ENCODE measurements around the gene PLRG1.

The PLRG1 gene

DNA sequence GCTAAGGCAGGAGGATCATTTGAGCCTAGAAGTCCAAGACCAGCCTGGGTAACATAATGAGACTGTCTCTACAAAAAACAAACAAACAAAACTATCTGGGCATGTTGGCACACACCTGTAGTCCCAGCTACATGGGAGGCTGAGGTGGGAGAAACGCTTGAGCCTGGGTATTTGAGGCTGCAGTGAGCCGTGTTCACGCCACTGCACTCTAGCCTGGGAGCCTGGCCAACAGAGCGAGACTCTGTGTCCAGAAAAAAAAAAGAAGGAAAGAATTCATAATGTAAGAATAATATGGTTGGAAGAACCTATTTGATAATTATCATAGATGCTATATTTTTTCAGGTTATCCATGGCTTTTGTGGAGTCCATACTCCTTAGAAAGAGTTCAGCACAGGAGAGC, 32.6 kb downstream of the PLRG1 start:
- Histone ChIP-seq H3K9ac (ENCODE audit: low read length) (no peak overlapping the region), H3K27me3 (replicated peaks; ENCODE audit: insufficient read depth, low read length) (no peaks in the 10 kb centered on the region), H3K4me3 (ENCODE audit: low read length) (no peak overlapping the region), H3K9me2 (replicated peaks; ENCODE audit: insufficient read depth, low read length) (no peaks in the 10 kb centered on the region), H3K27ac (ENCODE audit: low read length) (no peak overlapping the region), H4K20me1 (ENCODE audit: insufficient read depth, low read length) (no peaks in the 10 kb centered on the region), H3K4me1 (ENCODE audit: low read length) (no peaks in the 10 kb centered on the region), H3K9me3 (replicated peaks; ENCODE audit: insufficient read depth, low read length) (no peaks in the 10 kb centered on the region), H3K4me2 (ENCODE audit: low read depth, low read length) (no peak overlapping the region), H3K36me3 (replicated peaks; ENCODE audit: insufficient read depth, low read length) (no peaks in the 10 kb centered on the region), H2AFZ (ENCODE audit: low read length) (no peak overlapping the region), H3K79me2 (ENCODE audit: low read length) (no peaks in the 10 kb centered on the region), H3F3A (ENCODE audit: insufficient read depth, low read length) (no peaks in the 10 kb centered on the region)
- DNase-seq, result no peak
- TF ChIP-seq EZH2phosphoT487 (IDR thresholded peaks at IDR 0.05; ENCODE audit: low read length) (no peak), EZH2 (optimal IDR thresholded peaks at IDR 0.05; ENCODE audit: low read depth, low read length) (no peak)
- TF ChIP-seq, protein P1, sequence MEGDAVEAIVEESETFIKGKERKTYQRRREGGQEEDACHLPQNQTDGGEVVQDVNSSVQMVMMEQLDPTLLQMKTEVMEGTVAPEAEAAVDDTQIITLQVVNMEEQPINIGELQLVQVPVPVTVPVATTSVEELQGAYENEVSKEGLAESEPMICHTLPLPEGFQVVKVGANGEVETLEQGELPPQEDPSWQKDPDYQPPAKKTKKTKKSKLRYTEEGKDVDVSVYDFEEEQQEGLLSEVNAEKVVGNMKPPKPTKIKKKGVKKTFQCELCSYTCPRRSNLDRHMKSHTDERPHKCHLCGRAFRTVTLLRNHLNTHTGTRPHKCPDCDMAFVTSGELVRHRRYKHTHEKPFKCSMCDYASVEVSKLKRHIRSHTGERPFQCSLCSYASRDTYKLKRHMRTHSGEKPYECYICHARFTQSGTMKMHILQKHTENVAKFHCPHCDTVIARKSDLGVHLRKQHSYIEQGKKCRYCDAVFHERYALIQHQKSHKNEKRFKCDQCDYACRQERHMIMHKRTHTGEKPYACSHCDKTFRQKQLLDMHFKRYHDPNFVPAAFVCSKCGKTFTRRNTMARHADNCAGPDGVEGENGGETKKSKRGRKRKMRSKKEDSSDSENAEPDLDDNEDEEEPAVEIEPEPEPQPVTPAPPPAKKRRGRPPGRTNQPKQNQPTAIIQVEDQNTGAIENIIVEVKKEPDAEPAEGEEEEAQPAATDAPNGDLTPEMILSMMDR (IDR thresholded peaks at IDR 0.05; ENCODE audit: low read length), result no peak

DNA sequence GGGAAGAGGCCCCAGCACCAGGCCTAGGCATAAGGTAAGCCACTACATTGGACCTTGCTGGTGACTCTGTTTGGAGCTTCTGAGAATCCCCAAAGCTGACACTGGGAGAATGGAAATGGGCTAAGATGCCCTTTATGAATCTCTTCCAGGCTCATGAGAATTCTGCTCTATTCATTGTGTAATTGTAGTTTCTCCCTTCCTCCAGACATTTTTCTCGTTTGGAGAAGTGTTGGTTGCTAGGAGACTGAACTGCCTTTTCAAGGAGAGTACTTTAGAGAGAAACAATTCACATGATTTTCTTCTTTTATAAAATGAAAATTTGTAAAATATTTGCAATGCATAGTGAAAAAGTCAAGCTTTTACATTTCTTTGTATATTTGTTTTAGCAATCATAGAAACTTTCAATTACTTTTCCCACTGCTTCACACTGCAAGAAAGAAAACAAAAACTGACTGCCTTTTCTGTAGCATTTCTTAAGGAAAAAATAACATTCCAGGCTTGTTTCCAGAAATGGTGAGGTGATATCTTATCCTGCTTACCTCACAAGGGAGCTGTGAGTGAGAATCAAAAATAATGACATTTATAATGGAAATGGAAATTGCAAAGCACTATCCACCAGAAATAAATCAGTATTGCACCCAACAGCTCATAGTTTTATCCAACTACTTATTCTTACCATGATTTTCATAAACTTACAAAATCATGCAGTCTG, 33.7 kb downstream of the PLRG1 start:
- H3K9me3 ChIP-seq (replicated peaks; ENCODE audit: insufficient read depth, low read length), result no peaks in the 10 kb centered on the region
- H3K4me1 ChIP-seq (ENCODE audit: low read length), result no peaks in the 10 kb centered on the region
- no peaks in the 10 kb centered on the region for H4K20me1 ChIP-seq (ENCODE audit: insufficient read depth, low read length)
- H3K36me3 ChIP-seq (replicated peaks; ENCODE audit: insufficient read depth, low read length), result no peaks in the 10 kb centered on the region
- no peak overlapping the region for H3K27ac ChIP-seq (ENCODE audit: low read length)
- TF ChIP-seq EZH2phosphoT487 (IDR thresholded peaks at IDR 0.05; ENCODE audit: low read length) (no peak), EZH2 (optimal IDR thresholded peaks at IDR 0.05; ENCODE audit: low read depth, low read length) (no peak)
- TF ChIP-seq, protein P1 (IDR thresholded peaks at IDR 0.05; ENCODE audit: low read length), result no peak
- H3K27me3 ChIP-seq (replicated peaks; ENCODE audit: insufficient read depth, low read length), result no peaks in the 10 kb centered on the region
- H3K4me3 ChIP-seq (ENCODE audit: low read length), result no peak overlapping the region
- DNase-seq, result no peak
- no peaks in the 10 kb centered on the region for H3F3A ChIP-seq (ENCODE audit: insufficient read depth, low read length)
- no peaks in the 10 kb centered on the region for H3K9me2 ChIP-seq (replicated peaks; ENCODE audit: insufficient read depth, low read length)
- no peaks in the 10 kb centered on the region for H3K79me2 ChIP-seq (ENCODE audit: low read length)
- H3K4me2 ChIP-seq (ENCODE audit: low read depth, low read length), result no peak overlapping the region
- H2AFZ ChIP-seq (ENCODE audit: low read length), result no peak overlapping the region
- no peak overlapping the region for H3K9ac ChIP-seq (ENCODE audit: low read length)

DNA sequence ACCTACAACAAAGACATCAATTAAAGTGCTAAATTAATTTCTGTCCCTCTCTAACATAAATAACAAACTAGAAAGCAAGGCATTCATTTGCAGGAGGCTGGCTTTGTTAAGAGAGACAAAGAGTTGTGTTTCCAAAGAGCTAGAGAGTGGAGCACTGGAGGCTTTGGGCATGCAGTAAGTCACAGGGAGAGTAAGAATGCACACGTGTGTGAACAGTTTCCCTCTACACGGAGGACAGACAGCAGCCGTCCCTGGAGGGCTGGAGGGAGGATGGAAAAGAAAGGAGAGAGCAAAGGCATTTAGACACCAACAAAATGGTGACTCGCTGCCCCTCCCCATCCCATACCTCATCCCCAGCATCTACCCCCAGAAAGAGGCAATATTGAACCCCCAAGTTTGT, 38.2 kb downstream of the PLRG1 start:
- Histone ChIP-seq H3K9me2 (replicated peaks; ENCODE audit: insufficient read depth, low read length) (no peaks in the 10 kb centered on the region), H3K4me2 (ENCODE audit: low read depth, low read length) (no peak overlapping the region), H3K4me3 (ENCODE audit: low read length) (no peak overlapping the region), H3K9ac (ENCODE audit: low read length) (no peak overlapping the region), H3K4me1 (ENCODE audit: low read length) (no peaks in the 10 kb centered on the region), H3K27me3 (replicated peaks; ENCODE audit: insufficient read depth, low read length) (no peaks in the 10 kb centered on the region), H3K9me3 (replicated peaks; ENCODE audit: insufficient read depth, low read length) (no peaks in the 10 kb centered on the region), H4K20me1 (ENCODE audit: insufficient read depth, low read length) (no peaks in the 10 kb centered on the region), H3K79me2 (ENCODE audit: low read length) (no peaks in the 10 kb centered on the region), H3K27ac (ENCODE audit: low read length) (no peak overlapping the region), H3K36me3 (replicated peaks; ENCODE audit: insufficient read depth, low read length) (no peaks in the 10 kb centered on the region), H3F3A (ENCODE audit: insufficient read depth, low read length) (no peaks in the 10 kb centered on the region), H2AFZ (ENCODE audit: low read length) (no peak overlapping the region)
- no peak for TF ChIP-seq EZH2 (optimal IDR thresholded peaks at IDR 0.05; ENCODE audit: low read depth, low read length)
- TF ChIP-seq, protein P1 (IDR thresholded peaks at IDR 0.05; ENCODE audit: low read length), result no peak
- no peak for TF ChIP-seq EZH2phosphoT487 (IDR thresholded peaks at IDR 0.05; ENCODE audit: low read length)
- no peak for DNase-seq
